OCI-LY1 (cell line): ENCODE data around the gene RPP25L.

Experiments used
- H2AFZ ChIP-seq: fragments of 200-600 bp; sonication (generic), shearing (Covaris generic); 2 replicates; pipeline ENCODE4 v1.6.0; 2014; ENCODE audit warnings: antibody characterized with exemption, mild to moderate bottlenecking, low read length
- H3F3A ChIP-seq: fragments of 200-600 bp; sonication (generic), shearing (Covaris generic); 2 replicates; pipeline ENCODE4 v1.6.0; 2014; ENCODE audit warnings: mild to moderate bottlenecking, antibody characterized with exemption, low read length, moderate library complexity; ENCODE audit not compliant: insufficient read depth
- H3K27ac ChIP-seq: fragments of 200-600 bp; sonication (generic); 2 replicates; pipeline ENCODE4 v1.5.1; 2014; ENCODE audit warnings: low read length, mixed run types, mild to moderate bottlenecking, low read depth; ENCODE audit not compliant: poor library complexity, severe bottlenecking
- H3K27me3 ChIP-seq: fragments of 200-600 bp; sonication (generic); 2 replicates; pipeline ENCODE4 v1.6.0; 2014; ENCODE audit warnings: antibody characterized with exemption, mild to moderate bottlenecking, low read length, moderate library complexity; ENCODE audit not compliant: insufficient read depth
- H3K36me3 ChIP-seq: fragments of 200-600 bp; sonication (generic); 2 replicates; pipeline ENCODE4 v1.6.1; 2014; ENCODE audit warnings: mild to moderate bottlenecking, antibody characterized with exemption, low read length, moderate library complexity, mixed read lengths; ENCODE audit not compliant: insufficient read depth
- H3K4me1 ChIP-seq: fragments of 200-600 bp; sonication (generic); 2 replicates; pipeline ENCODE4 v1.5.1; 2014; ENCODE audit warnings: mild to moderate bottlenecking, low read length, moderate library complexity; ENCODE audit not compliant: insufficient read depth, severe bottlenecking
- H3K4me2 ChIP-seq: fragments of 200-600 bp; sonication (generic), shearing (Covaris generic); 2 replicates; pipeline ENCODE4 v1.6.1; 2014; ENCODE audit warnings: low read length
- H3K4me3 ChIP-seq: fragments of 200-600 bp; sonication (generic); 2 replicates; pipeline ENCODE4 v1.5.1; 2014; ENCODE audit warnings: low read length, low read depth, mild to moderate bottlenecking, mixed read lengths; ENCODE audit not compliant: poor library complexity, severe bottlenecking
- H3K79me2 ChIP-seq: fragments of 200-600 bp; shearing (Covaris generic); 2 replicates; pipeline ENCODE4 v1.6.1; 2016; ENCODE audit warnings: mixed run types, low read length, mixed read lengths; ENCODE audit not compliant: insufficient read depth
- H3K9ac ChIP-seq: fragments of 200-600 bp; sonication (generic), shearing (Covaris generic); 2 replicates; pipeline ENCODE4 v1.6.1; 2014; ENCODE audit warnings: mild to moderate bottlenecking, low read length, mixed read lengths
- H3K9me2 ChIP-seq: fragments of 200-600 bp; sonication (generic), shearing (Covaris generic); 2 replicates; pipeline ENCODE4 v1.6.1; 2014; ENCODE audit warnings: low read depth, mild to moderate bottlenecking, low read length, mixed read lengths
- H3K9me3 ChIP-seq: fragments of 200-600 bp; shearing (Covaris generic); 2 replicates; pipeline ENCODE4 v1.6.1; 2014; ENCODE audit warnings: low read length, mixed read lengths
- H4K20me1 ChIP-seq: fragments of 200-600 bp; sonication (generic), shearing (Covaris generic); 2 replicates; pipeline ENCODE4 v1.6.0; 2016; ENCODE audit warnings: mild to moderate bottlenecking, low read length; ENCODE audit not compliant: insufficient read depth
- CTCF ChIP-seq: fragments of 200-600 bp; sonication (generic), shearing (Covaris generic); IDR thresholded peaks from 2 replicates; pipeline ENCODE4 v1.5.1; 2017; ENCODE audit warnings: mild to moderate bottlenecking, antibody characterized with exemption, low read length, moderate library complexity, mixed read lengths
- EZH2 ChIP-seq: fragments of 200-600 bp; sonication (generic), shearing (Covaris generic); IDR thresholded peaks from 2 replicates; pipeline ENCODE4 v1.8.0; 2017; ENCODE audit warnings: borderline replicate concordance, mixed run types, mild to moderate bottlenecking, antibody characterized with exemption, low read length, moderate library complexity, mixed read lengths

The RPP25L gene

GRCh38 chr9:34560599-34561214 lies 51.2 kb downstream of the RPP25L start:
- Histone ChIP-seq H3K79me2 (no peaks in the 10 kb centered on the region), H3K4me1 (no peaks in the 10 kb centered on the region), H3K9ac (no peak overlapping the region), H3K9me2 (no peaks in the 10 kb centered on the region), H3K9me3 (no peaks in the 10 kb centered on the region), H3K27me3 (peaks cover 5% of the 10 kb centered on the region; the same call in 1 of the 2 replicates), H3K27ac (no peak overlapping the region), H4K20me1 (no peaks in the 10 kb centered on the region), H2AFZ (no peak overlapping the region), H3K4me3 (no peak overlapping the region), H3K36me3 (no peaks in the 10 kb centered on the region), H3F3A (no peaks in the 10 kb centered on the region), H3K4me2 (no peak overlapping the region)
- TF ChIP-seq EZH2, result no peak
- no peak for TF ChIP-seq CTCF
